Measurements from ENCODE around the gene KLHDC7A.

GRCh38 chr1:18505666-18506065 is 24.9 kb downstream of the KLHDC7A start:
- TF ChIP-seq CTCF (conservative IDR thresholded peaks at IDR 0.05) (no peak), EZH2 (IDR thresholded peaks at IDR 0.05; ENCODE audit: low read depth) (no peak)

Measured in PC-9 (cell line).